T-helper 2 cell treated with Interferon-gamma antibody and Interleukin-4, amounts not matched to agents 100 ng/mL and 5 ng/mL, for 36 hours (primary cell): ENCODE measurements around the gene BNIP3. TPM values are rescaled to one million over a fixed set of nuclear protein-coding genes. Genes with fewer than 3 reads are reported as not detected.
"Not testable (repeated sequence)": the region's sequence is repeated elsewhere in the genome, so short reads cannot be mapped to it uniquely, and the experiment has no call there.

Experiments
- intact Hi-C: fragments of 100-400 bp; cut with micrococcal nuclease; formaldehyde crosslinking; loops from one replicate; pipeline ENCODE4 v1.15.1; 2023
- total RNA-seq: library from RNA; stranded (reverse); gene quantifications from 2 replicates; pipeline ENCODE4 v1.2.3, GENCODE V29; 2022

BNIP3 gene
- total RNA-seq, 1 donor from 2014 or later, result 41.0 TPM

GRCh38 chr10:131933016-131933695, 48.6 kb downstream of the BNIP3 start:
- intact Hi-C loops, result no loop called here

DNA sequence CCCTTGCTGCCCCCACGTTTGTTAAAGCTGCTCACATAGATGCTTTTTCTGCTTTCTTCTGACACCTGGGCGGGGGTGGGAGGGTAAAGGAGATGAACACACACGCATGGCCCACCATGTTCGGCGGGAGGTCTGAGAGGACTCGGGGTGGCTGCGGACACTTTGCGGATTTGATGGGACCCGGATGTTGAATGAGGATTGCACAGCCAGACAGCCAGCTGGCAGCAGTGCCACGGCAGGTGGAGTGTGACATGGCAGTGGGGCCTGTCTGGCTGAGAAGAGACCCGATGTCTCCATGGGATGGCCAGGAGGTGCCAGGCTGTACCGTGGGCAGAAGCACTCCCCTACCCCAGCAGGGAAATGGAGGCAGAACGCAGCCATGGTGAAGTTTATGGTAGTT, 49.7 kb downstream of the BNIP3 start:
- intact Hi-C loops, result no loop called here

- intact Hi-C loops, result no loop called here
Observed at GRCh38 chr10:131930586-131931330, 51.0 kb downstream of the BNIP3 start.

GRCh38 chr10:131930150-131930549, 51.6 kb downstream of the BNIP3 start:
- intact Hi-C loops, result no loop called here

GRCh38 chr10:131929122-131929845, 52.4 kb downstream of the BNIP3 start:
- intact Hi-C loops, result no loop called here

- intact Hi-C loops, result no loop called here
Observed at GRCh38 chr10:131928248-131929095, 53.3 kb downstream of the BNIP3 start.

GRCh38 chr10:131926743-131927595, 54.8 kb downstream of the BNIP3 start:
- intact Hi-C loops, result no loop called here

GRCh38 chr10:131926253-131926652, 55.5 kb downstream of the BNIP3 start:
- intact Hi-C loops, result no loop called here

DNA sequence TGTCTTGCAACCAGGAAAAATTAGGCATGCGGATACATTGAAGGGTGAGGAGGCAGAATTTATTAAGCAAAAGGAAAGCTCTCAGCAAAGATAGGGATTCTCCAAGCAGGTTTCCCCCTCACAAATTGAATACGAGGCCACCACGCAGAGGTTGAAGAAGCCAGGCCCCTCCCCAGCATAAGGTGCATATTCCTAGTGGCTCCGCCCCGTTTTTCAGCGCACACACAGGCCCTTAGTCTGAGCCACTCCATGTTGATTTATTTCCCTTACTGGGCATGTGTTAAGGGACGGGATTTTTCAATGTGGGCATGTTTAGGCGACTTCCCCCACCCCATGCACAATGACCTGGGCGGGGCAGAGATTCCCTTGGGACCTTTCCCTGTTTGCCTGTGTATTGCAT, 56.0 kb downstream of the BNIP3 start:
- intact Hi-C loops, result no loop called here

DNA sequence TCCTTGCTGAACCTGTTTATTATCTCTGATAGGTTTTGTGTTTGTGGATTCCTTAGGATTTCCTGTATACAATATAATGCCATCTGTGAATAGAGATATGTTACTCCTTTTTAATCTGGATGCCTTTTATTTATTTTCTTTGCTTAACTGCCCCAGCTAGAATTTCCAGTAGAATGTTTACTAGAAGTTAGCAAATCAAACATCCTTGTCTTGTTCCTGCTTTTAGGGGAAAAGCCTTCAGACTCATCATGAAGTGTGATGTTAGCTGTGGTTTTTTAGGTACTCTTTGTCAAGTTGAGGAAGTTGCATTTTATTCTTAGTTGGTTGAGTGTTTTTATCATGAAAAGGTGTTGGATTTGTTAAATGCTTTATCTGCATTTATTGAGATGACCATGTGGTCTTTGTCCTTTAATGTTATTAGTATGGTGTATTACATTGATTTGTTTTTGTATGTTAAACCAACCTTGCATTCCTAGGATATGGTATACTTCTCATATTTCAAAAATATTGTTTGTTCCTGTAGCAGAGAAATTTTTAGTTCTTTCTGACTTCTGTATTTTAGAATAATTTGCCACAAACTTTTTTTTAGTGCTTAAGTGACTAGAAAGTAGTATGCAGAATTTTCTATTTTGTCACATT, 56.6 kb downstream of the BNIP3 start:
- intact Hi-C loops, result no loop called here

DNA sequence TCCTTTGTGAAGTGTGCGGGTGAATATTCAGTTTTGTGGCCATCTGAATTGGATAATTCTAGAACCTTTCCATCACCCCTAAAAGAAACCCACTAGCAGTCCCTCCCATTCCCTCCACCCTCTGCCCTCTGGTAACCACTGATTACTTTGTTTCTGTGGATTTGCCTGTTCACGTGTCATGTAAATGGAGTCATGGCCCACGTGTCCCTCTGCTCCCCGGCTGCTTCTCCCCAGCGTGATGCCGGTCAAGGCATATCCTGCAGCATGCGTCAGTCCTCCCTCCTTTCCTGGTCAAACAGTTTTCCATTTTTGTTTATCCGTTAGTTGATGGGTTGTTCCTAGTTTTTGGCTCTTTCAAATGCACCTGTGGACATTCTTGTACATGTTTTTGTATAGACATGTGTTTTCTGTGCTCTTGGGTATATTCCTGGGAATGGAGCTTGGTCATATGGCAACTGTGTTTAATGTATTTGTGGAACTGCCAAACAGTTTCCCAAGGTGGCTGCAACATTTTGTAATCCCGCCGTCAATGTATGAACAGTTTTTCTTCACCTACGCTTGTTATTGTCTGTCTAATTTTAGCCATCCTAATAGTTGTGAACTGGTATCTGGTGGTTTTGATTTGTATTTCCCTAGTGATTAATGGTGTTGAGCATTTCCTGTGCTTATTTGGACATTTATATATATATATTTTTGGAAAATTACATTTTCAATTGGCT, 58.5 kb downstream of the BNIP3 start:
- intact Hi-C loops, result loop anchor here (2.0 kb wide), 1 partner anchor 18 kb away; no protein-coding TSS in a partner anchor

GRCh38 chr10:131921184-131921583, 60.5 kb downstream of the BNIP3 start:
- intact Hi-C loops, result no loop called here

- intact Hi-C loops, result no loop called here
Observed at GRCh38 chr10:131920693-131921092, 61.0 kb downstream of the BNIP3 start.

- intact Hi-C loops, result no loop called here
Observed at GRCh38 chr10:131920151-131920550, 61.6 kb downstream of the BNIP3 start.

- intact Hi-C loops, result not testable (repeated sequence)
Observed at GRCh38 chr10:131919461-131919860, 62.3 kb downstream of the BNIP3 start.
